Ureter (tissue), 1 donor: ENCODE data around the gene TCF7. TPM values are rescaled to one million over a fixed set of nuclear protein-coding genes. Genes with fewer than 3 reads are reported as not detected.
A peak's percentile ranks its signal among the peaks of the same experiment; 100 is the strongest.
"Not testable (repeated sequence)": the region's sequence is repeated elsewhere in the genome, so short reads cannot be mapped to it uniquely, and the experiment has no call there.

Experiments
- DNase-seq: peaks from one replicate; pipeline ENCODE4 v3.0.0-alpha.2; 2020; ENCODE audit warnings: low spot score
- total RNA-seq: library from RNA; stranded (reverse); gene quantifications from one replicate; pipeline ENCODE4 v1.2.4, GENCODE V29; 2023
- donor health status: DM: yes; HTN: yes; CAD: no.

TCF7 gene
- total RNA-seq, 1 donor from 2014 or later = 3.6 TPM

DNA sequence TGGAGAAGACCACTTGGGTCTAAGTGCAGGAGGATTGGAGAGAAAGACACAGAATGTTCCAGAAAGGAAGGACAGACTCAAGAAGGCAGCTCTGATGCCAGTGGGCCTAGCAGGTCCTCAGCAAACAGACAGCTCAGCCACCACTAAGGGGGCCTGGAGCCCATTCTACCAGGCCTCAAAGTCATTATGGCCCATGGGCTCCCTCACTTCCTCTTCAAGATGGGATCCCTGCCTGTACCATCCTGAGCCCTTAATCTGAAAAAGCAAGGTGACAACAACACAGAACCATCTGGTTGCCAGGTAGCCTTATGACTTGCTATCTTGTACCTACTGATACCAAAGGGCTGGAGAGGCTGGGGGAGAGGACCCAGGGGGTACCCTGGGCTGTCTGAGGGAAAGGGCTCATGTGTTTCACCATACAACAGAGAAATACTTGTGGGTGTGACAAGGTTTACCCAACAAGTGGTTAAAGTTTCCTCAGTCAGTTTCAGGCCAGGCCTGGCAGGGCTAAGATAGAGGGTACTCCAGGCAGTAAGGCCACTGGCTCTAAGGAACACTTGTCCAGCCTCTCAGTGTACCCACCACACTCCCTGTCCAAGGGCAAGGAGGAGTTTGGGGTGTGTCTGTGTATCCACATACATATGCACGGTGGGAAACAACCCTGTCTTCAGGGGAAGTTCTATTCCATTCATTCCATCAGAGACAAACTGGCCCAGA is 30.7 kb downstream of the TCF7 start:
- no peak for DNase-seq

DNA sequence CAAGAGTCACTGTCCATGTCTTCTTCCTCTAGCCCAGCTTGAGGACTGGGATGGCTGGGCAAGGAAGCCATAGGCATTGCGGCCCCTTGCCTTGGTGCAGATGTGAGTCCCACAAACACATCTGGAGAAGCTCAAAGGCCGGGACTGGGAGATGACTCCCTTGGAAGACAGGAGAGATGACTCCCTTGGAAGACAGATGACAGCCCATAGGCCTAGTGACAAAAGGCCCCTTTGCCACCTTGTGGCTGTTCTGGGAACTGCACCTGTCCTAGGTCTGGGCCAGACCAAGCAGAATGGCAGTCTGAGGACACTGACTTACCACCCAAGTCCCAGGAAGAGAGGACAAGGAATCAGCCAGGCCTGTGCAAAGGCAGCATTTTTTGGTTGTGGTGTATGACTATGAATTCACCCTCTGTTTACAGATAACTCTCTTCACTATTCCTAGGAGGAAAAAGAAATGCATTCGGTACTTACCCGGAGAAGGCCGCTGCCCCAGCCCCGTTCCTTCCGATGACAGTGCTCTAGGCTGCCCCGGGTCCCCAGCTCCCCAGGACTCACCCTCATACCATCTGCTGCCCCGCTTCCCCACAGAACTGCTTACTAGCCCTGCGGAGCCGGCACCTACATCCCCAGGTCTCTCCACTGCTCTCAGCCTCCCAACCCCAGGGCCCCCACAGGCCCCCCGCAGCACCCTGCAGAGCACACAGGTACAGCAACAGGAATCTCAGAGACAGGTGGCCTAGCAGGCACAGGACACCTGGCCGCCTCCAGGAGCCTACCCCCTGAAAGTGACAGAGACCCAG is 31.5 kb downstream of the TCF7 start:
- DNase-seq = peak; percentile 84

DNA sequence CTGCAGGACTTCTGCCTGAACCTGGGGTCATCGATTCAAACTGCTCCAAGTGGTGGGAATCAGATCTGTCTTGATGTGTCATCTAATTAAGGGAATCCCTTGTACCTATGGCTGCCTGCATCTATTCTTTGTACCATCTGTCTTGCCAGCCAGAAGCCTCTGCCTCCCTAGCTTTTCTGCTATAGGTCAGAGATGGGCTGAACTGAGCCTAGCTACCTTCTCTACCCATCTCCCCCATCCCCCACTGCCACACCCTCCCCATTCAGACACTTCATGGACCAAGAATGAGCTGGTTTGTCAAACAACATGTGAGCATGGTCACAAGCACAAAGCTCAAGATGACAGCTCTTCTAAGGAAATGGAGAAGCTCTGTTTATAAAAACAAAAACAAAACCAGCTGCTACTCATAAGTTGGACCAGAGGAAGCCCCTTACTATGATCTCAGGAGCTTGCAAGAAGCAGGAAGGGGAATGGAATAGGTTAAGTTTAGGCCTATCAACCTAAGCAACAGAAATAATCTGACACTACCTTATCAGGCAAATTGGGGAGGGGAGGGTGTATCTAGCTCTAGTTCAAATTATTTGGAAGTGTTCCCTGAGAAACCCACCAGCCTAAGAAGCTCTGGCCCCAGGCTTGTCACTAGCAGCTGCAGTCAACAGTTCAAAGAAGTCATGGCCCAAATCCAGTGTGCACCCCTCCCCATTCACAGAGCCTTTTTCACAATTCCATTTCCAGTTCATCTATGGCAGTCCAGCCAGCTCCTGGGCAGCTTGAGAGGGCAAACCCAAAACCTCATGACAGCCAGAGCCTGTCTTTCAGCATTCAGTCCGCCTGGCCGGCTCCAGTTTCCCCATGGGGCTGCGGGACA is 32.4 kb downstream of the TCF7 start:
- no peak for DNase-seq

DNA sequence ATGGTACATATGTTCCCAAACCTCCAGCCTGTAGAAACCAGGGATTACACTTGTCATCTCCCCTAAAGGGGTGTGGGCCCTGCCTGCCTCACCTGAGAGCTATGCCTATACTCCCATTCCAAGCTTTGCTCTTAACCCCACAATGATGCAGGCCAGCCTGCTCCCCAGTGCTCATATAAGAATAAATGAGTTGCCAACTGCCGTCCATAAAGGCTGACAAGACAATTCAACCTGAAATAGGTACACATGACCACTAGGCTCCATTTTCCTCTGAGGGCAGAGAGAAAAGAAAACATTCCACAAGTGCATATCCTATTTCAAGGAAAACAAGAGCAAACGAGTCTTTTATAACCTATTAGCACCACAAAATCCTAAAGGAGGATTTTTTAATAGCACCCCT is 33.8 kb downstream of the TCF7 start:
- DNase-seq = no peak

DNA sequence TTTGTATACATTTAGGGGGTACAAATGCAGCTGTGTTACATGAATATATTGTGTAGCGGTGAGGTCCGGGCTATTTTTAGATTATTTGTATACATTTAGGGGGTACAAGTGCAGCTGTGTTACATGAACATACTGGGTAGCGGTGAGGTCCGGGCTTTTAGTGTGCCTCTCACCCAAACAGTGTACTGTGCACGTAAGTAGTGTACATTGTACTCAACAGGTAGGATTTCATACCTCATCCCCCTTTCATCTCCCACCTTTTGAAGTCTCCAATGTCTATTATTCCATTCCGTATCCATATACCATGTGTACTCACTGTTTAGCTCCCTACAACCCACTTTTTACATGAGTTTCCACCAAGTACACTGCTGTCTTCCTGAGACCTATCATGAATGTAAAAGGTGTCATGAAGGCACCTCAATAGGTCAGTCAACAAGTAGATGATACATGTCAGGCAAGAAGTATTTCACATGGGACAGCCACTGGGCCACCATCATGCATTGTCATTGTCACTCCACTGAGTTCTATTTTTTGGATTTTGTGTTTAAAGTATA is 34.6 kb downstream of the TCF7 start:
- no peak for DNase-seq

DNA sequence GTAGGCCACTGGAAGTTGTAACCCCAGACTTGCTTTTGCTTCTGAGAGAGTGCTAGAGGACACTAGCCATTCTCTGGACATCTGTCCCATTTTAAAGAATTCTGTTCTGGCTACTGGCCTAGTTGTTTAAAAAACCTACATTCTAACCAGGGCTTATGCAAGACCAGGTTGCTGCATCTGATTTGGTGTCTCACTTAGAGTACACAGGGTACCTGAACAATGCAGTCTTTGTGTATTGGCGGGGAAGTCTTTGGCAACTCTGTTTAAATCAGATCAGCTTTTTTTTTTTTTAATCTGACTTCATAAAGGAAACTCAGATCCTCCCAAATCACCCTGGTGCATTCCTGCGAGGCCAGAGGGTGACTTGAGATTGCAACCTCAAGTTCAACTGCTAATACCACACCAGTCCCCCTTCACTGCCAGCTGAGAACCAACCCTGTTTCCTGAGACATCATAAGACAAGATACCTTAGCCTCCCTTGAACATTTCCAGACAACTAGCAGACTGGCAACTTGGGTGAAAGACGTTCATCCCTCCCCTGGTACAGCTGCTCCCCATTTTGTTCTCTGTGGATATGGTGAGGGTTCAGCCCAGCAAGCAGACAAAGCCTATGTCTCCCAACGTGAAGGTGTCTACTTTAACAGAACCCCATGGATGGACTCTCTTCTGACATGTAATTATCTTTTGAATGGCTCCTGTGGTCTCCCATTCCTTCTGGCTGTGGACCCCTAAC is 35.3 kb downstream of the TCF7 start:
- DNase-seq = no peak

DNA sequence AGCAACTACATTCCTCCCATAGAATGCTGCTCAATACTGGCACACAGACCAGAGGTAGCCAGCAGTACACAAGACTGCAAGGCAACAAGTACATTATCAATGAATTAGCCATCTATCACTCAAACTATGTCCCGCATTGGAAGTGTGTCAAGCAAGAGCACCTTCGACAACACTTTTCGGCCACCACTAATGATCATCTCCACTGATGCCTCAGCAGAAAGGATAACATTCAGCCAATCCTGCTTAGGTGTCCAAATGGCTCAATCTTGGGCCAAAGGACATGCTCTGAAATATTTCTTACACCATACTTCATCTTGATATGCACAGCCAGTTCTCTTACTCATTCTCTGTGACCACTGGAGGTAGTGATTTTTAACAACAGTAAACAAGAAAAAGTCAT is 37.2 kb downstream of the TCF7 start:
- DNase-seq = no peak

DNA sequence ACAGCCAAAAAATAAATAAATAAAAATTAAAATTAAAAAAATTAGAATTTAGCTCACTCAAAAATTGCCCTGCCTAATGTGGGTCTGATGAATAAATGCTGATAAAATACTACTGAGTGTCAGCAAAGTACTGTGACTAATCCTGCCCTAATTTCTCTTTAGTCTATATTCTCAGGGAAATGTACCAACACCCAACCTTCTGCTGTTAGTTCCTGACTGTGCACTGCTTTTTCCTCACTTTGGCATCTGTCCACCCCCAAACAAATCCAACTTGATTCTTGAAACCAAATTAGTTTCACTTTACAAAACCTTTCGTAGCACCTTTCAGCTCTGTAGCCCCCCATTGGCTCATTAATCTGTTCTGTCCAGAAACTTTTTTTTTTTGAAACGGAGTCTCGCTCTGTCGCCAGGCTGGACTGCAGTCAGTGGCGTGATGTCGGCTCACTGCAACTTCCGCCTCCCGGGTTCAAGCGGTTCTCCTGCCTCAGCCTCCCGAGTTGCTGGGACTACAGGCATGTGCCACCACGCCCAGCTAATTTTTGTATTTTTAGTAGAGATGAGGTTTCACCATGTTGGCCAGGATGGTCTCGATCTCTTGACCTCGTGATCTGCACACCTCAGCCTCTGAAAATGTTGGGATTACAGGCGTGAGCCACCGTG is 37.8 kb downstream of the TCF7 start:
- DNase-seq = not testable (repeated sequence)

DNA sequence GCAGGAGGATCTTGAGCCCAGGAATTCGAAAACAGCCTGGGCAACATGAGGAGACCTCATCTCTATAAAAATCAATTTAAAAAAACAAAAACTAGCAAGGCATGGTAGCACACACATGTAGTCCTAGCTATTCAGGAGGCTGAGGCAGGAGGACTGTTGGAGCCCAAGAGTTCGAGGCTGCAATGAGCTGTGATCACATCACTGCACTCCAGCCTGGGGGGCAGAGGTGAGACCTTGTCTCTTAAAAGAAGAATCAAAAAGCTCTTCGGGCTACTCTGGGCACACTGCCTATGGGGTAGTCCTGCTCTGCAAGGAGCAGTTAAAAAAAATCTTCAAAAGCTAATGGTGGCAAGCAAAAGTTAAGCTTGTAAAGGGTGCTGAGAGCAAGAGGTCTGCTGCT is 38.8 kb downstream of the TCF7 start:
- no peak for DNase-seq

DNA sequence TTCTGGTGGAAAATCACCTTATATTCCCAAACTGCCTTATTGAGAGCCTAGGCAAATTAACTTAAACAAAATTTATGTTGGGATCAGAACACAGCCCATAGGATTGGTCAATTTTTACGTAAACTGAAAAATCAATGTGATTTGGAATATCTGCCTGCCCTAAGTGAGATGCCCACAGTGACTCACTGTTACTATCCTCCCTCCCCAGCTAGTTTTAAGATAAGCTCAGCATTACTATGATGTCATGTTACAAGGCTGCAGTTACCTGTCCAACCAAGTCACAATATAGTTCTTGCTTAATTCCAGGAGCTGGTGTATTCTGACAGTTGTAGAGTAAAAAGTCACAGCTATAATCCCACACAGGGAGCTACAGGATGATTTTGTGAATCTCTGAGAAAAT is 39.2 kb downstream of the TCF7 start:
- no peak for DNase-seq

DNA sequence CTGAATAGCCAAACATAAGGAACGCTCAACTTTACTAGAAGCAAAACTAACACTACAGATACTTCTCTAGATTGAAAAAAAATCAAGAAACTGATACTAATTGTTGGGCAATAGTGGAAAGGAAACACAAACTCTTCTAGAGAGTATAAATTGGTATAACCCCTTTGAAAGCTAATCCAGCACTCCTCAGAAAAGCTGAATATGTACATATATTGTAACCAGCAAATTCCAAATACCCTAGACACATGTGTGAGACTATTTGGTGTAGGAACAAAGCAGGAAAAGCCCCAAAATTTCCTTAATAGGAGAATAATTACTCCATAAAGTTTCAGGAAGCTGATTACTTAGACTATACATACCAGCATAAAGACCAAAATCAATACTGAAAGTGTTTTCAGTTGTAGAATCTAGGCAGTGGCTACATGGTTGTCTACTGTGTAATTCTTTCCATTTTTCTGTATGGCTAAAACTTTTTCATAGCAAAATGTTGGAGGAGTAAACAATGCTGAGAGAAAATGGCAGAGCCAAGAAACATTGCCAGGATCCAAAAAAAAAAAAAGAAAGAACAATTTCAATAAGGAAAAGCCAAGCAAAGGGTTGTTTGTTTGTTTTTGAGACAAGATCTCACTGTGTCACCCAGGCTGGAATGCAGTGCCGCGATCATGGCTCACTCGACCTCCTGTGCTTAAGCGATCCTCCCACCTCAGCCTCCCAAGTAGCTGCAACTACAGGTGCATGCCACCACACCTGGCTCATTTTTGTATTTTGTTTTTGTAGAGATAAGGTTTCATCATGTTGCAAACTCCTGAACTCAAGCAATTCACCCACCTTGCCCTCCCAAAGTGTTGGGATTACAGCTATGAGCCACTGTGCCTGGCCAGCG is 47.3 kb downstream of the TCF7 start:
- no peak for DNase-seq

DNA sequence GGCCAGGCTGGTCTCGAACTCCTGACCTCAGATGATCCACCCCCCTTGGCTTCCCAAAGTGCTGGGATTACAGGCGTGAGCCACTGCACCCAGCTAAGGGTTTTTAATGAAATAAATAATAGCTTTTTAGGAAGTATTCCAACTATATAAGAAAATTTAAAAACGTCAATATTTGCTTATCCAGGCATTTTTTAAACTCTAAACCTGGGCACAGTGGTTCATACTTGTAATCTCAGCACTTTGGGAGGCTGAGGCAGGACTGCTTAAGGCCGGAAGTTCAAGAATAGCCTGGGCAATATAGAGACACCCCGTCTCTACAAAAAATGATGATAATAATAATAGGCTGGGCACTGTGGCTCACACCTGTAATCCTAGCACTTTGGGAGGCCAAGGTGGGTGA is 48.1 kb downstream of the TCF7 start:
- DNase-seq = no peak

DNA sequence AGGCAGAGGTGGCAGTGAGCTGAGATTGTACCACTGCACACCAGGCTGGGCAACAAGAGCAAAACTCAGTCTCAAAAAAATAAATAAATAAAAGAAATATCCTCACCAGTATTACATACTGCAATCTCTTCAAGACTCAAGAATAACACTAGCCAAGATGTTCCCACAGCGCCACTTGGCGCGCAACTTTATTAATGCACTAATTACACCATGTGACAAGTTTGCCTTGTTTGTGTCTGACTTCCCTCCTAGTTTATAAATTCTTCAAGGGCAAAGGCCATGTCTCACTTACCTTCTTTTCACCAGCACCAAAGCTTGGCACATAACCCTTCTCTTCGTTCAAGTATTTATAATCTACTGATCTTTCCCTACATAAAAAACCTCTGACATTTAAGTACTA is 57.5 kb downstream of the TCF7 start:
- DNase-seq = no peak

DNA sequence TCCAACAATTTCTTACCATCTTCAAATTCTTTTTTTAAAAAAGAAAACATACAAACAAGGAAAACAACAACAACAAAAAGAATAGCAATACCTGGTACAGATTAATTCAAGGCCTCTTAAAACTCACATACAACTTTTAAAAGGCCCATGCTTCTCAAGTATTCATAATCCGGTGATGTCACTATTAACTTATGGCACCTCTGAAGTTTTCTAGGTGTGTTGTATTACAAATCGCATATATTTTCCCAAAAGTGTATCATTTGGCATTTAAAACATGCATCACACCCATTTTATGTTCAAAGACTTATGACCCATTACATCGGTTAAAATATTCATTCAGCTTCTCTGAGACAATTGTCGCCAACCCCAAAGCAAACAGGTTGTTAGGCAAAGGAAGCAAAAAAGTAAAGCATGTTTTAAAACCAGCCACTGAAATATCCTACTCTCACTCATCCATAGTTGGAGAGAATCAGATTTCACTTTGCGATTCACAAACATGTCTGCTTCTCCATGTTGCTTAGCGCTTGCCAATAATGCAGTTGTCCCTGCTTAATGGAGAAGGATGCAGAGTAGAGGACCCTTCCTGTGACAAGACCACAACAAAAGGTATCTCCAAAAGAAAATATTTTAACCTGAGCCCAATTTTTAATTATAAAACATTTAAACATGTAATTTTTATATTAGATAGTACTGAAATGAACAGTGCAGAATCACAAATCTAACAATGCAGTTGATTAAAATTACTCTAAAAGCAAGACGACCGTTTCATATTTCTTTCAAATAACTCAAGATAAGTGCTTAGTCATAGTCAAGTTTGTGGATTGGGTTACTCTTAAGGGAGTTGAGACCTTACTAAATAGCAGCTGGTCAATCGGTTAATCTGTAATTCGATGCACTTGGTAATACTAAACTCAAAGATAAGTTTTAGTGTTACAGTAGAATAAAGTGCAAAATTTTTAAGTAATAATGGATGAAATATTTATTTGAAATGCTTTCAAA is 60.7 kb downstream of the TCF7 start:
- no peak for DNase-seq

DNA sequence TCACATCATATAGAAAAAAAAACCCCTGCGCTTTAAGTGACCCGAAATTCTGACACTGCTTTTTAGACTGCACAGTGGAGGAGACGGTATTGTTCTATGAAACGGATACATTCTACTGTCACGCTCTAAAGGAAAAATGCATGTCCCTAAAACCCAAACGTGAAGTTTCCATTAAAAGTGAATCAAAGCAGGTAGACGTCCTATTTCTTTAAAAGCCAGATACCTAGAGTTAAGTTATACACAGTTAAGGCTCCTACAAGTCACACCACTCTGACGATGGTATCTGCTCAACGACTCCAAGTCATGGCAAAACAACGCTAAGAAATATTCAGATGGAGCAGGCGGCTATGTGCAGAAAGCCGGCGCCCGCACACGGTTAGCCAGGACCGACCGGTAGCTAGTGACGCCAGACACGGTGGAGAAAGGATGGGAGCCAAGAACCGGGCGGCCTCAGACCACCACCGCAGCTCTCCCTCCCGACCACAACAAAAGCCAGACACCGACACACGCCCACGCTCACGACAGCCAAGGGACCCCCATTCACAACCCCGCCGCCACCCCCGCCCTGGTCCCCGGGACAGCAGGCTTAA is 61.5 kb downstream of the TCF7 start:
- peak; percentile 49 for DNase-seq

DNA sequence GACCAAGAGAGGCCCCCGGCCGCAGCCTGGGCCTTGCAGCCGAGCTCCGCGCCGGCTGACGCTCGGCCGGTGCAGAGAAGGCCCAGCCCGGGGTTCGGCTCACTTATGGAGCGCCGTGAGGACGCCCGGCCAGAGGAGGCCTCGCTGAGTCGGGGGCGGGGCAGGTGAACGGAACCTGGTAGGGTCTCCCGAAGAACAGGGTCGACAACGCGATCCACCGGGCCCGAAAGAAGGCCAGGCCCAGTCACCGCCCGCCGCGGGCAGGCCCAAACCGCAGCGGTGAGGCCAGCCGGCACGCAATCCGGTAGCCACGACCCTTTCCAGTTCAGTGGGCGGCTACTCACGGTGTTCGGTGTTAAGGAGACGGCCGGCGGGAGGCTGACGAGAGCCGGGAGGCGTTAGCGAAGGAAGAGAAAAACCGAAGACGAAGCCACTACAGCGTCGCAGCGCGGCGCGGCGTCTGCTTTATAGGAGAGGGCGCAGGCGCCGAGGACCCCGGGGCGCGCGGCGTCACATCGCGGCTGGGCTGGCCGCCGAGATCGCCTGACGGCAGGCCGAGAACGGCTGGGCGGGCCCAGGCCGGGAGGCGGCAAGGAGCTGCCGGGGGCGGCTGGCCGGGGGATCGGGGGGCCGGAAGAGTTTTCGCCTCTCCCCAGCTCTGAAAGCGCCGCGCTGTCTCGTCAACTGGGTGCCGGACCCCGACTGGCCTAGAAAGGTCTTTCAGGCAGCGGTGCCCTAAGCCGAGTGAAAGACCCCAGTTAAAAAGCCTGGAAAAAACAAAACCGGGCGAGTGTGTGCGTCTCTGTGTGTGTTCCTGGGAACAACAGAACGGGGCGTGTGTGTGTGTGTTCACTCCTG is 62.3 kb downstream of the TCF7 start, which contains the start of gene SKP1:
Gene SKP1 (minus strand): TSS at position 440 of the 858 bp plus-strand sequence. CDS start 2,928 bp downstream, outside the sequence.
- peak; percentile 84 for DNase-seq
